WERI-Rb-1 (cell line): ENCODE measurements around the gene ABCC1.

Experiments used
- DNase-seq: peaks from one replicate; pipeline ENCODE4 v3.0.0-alpha.2; 2020
- H3K27ac ChIP-seq: fragments of 250-450 bp; sonication (Bioruptor Pico); 2 replicates; pipeline ENCODE4 v1.5.1; 2020; ENCODE audit warnings: mild to moderate bottlenecking, moderate library complexity
- H3K27me3 ChIP-seq: fragments of 250-450 bp; sonication (Bioruptor Pico); 2 replicates; pipeline ENCODE4 v1.5.1; 2021; ENCODE audit warnings: mild to moderate bottlenecking, low read depth, moderate library complexity; ENCODE audit not compliant: insufficient read depth, severe bottlenecking
- H3K36me3 ChIP-seq: fragments of 250-450 bp; sonication (Bioruptor Pico); 2 replicates; pipeline ENCODE4 v1.5.1; 2020; ENCODE audit warnings: mild to moderate bottlenecking, moderate library complexity
- H3K4me3 ChIP-seq: 2 replicates; pipeline ENCODE4 v1.5.1; 2011; ENCODE audit warnings: low read depth, mild to moderate bottlenecking, control low read depth, low read length
- H3K9me3 ChIP-seq: fragments of 250-450 bp; sonication (Bioruptor Pico); 2 replicates; pipeline ENCODE4 v1.5.1; 2021; ENCODE audit warnings: mild to moderate bottlenecking, moderate library complexity; ENCODE audit not compliant: severe bottlenecking
- CTCF ChIP-seq: IDR thresholded peaks from 2 replicates; pipeline ENCODE4 v1.5.1; 2011; ENCODE audit warnings: low read depth, mild to moderate bottlenecking, control low read depth, inconsistent platforms, low read length

The ABCC1 gene

DNA sequence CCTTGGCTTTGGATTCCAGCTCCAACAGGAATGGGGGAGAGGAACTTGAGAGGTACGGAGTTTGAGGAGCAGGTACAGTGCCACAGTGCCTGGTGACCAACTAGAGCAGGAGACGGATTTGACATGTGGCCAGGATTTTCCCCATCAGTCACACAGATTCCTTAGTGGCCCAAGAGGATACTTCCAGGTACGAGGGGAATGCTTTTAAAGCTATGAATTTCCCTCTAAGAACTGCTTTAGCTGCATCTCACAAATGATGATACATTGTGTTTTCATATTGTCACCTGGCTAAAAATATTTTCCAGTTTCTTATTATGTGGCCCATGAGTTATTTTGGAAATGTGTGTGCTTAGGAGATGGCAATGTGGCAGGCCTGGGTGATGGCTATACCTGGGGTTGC, 175.6 kb downstream of the ABCC1 start:
- TF ChIP-seq CTCF: no peak
- Histone ChIP-seq H3K4me3 (no peak overlapping the region), H3K27me3 (no peaks in the 10 kb centered on the region), H3K36me3 (peaks cover 46% of the 10 kb centered on the region), H3K9me3 (peaks cover 5% of the 10 kb centered on the region), H3K27ac (no peak overlapping the region)
- no peak for DNase-seq

- no peak for DNase-seq
- H3K36me3 ChIP-seq: peaks cover 36% of the 10 kb centered on the region
- H3K27me3 ChIP-seq: no peaks in the 10 kb centered on the region
- peaks cover 5% of the 10 kb centered on the region for H3K9me3 ChIP-seq
- H3K4me3 ChIP-seq: no peak overlapping the region
- no peak overlapping the region for H3K27ac ChIP-seq
- no peak for TF ChIP-seq CTCF
Measured at GRCh38 chr16:16126896-16127295, 177.5 kb downstream of the ABCC1 start.

GRCh38 chr16:16127469-16128116, 178.2 kb downstream of the ABCC1 start:
- TF ChIP-seq CTCF: peak; percentile 68
- peaks cover 5% of the 10 kb centered on the region for H3K9me3 ChIP-seq
- DNase-seq: peak; percentile 69
- H3K27ac ChIP-seq: no peak overlapping the region
- no peaks in the 10 kb centered on the region for H3K27me3 ChIP-seq
- H3K36me3 ChIP-seq: peaks cover 31% of the 10 kb centered on the region
- H3K4me3 ChIP-seq: no peak overlapping the region

GRCh38 chr16:16131204-16131603, 181.8 kb downstream of the ABCC1 start:
- TF ChIP-seq CTCF: no peak
- DNase-seq: no peak
- H3K27me3 ChIP-seq: no peaks in the 10 kb centered on the region
- H3K36me3 ChIP-seq: peaks cover 30% of the 10 kb centered on the region
- no peak overlapping the region for H3K4me3 ChIP-seq
- H3K27ac ChIP-seq: no peak overlapping the region
- no peaks in the 10 kb centered on the region for H3K9me3 ChIP-seq

GRCh38 chr16:16131659-16132058, 182.2 kb downstream of the ABCC1 start:
- TF ChIP-seq CTCF: no peak
- Histone ChIP-seq H3K4me3 (no peak overlapping the region), H3K9me3 (no peaks in the 10 kb centered on the region), H3K36me3 (peaks cover 34% of the 10 kb centered on the region), H3K27ac (no peak overlapping the region), H3K27me3 (no peaks in the 10 kb centered on the region)
- no peak for DNase-seq
